Activated CD8-positive, alpha-beta memory T cell treated with anti-CD3 and anti-CD28 coated beads, Interleukin-2, amount 50 U/mL, for 1 hour (primary cell): Measurements from ENCODE around the gene IGF2BP2.
"Not testable (repeated sequence)": the region's sequence is repeated elsewhere in the genome, so short reads cannot be mapped to it uniquely, and the experiment has no call there.

ENCODE experiments used
- DNase-seq: peaks from one replicate; pipeline ENCODE4 v3.0.0-alpha.2; 2020; ENCODE audit errors: extremely low read depth

IGF2BP2 gene

GRCh38 chr3:185640308-185640707, 184.5 kb downstream of the IGF2BP2 start:
- DNase-seq, result no peak

- DNase-seq, result no peak
These were observed 185.1 kb downstream of the IGF2BP2 start for GRCh38 chr3:185639632-185640206.

- not testable (repeated sequence) for DNase-seq
These were observed 186.2 kb downstream of the IGF2BP2 start for GRCh38 chr3:185638651-185639050.

GRCh38 chr3:185637388-185637787, 187.5 kb downstream of the IGF2BP2 start:
- no peak for DNase-seq

GRCh38 chr3:185632996-185633395, 191.8 kb downstream of the IGF2BP2 start:
- no peak for DNase-seq

GRCh38 chr3:185631508-185632206, 193.2 kb downstream of the IGF2BP2 start:
- no peak for DNase-seq

GRCh38 chr3:185631108-185631507, 193.7 kb downstream of the IGF2BP2 start:
- no peak for DNase-seq

DNA sequence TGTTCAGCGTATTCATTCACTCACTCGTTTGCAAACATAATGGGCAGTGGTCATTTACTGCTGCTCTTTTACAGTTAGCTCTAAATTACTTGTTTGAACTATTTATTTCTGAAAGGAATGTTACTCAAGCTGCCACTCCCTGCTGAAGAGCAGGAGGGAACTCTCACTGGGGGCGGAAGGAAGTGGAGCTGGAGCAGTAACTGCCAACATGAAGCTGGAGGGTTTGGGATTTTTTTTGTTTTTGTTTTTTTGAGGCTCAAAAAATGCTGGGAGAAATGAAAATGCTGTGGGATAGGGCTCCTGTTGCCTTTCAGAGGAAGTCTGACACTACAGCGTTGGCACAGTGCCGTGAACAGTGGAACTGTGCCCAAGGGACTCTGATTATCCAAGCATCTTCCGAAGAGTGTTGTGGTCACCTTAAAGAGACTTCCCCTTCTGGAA, 194.6 kb downstream of the IGF2BP2 start:
- no peak for DNase-seq

- no peak for DNase-seq
These were observed 195.2 kb downstream of the IGF2BP2 start for GRCh38 chr3:185629554-185630181.

- DNase-seq, result no peak
These were observed 199.1 kb downstream of the IGF2BP2 start for GRCh38 chr3:185625784-185626183.

DNA sequence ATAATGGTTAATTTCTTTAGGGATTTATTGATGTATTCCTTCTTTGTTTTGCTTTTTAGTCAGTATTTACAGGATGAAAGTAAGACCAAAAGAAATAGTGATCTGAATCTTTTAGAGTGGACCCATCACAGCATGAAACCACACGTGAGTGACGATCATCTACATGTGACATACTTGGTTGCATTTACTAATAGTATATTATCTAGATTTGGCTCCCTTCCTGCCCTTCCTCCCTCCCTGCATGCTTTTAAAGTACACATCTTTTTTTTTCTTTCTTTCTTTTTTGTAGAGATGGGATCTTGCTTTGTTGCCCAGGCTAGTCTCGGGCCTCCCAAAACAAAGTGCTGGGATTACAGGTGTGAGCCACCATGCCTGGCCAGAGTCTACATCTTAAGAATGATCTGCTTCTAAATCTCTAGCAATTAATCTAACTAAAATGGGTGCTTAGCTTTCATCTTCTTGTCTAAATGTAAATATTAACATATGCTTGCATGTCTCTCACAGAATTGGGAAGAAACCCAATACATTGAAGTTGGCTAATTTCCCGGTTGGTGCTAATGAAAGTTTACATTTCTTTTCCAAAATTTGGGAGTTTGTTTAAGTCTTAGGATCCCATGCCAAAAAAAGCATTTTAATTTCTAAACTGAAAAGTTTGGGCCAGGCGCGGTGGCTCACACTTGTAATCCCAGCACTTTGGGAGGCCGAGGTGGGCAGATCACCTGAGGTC, 200.7 kb downstream of the IGF2BP2 start:
- no peak for DNase-seq

DNA sequence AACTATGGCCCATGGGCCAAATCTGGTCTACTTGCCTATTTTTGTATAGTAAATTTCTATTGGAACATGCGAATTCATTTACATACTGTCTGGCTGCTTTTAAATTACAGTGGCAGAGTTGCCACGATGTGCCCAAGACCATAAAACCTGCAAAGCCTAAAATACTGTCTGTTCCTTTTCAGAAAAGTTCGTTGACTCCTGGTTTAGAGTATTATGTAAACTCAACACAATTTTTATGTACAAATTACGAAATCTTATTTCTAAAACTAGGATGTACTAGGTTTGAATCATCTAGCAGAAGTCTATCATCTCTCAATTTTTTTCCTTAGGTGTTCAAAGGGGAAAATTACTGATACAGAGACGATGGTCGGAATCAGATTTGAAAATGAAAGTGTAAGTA, 211.8 kb downstream of the IGF2BP2 start:
- no peak for DNase-seq

- DNase-seq, result no peak
These were observed 218.6 kb downstream of the IGF2BP2 start for GRCh38 chr3:185606196-185606595.

GRCh38 chr3:185605566-185605965, 219.3 kb downstream of the IGF2BP2 start:
- no peak for DNase-seq

- no peak for DNase-seq
These were observed 229.3 kb downstream of the IGF2BP2 start for GRCh38 chr3:185595526-185595925.

GRCh38 chr3:185594073-185594472, 230.8 kb downstream of the IGF2BP2 start:
- DNase-seq, result no peak
